SK-N-SH (cell line): Measurements from ENCODE around the gene BCO1.

Source experiments
- EP300 ChIP-seq, 2 experiments: IDR thresholded peaks; 2 replicates each; pipeline versions ENCODE4 v1.4.0 to v1.6.1; 2012; ENCODE audit warnings: borderline replicate concordance in 1 of 2, low read depth in 1 of 2, low read length in 1 of 2
- POLR2AphosphoS5 ChIP-seq: IDR thresholded peaks from 2 replicates; pipeline ENCODE4 v1.6.1; 2012; ENCODE audit warnings: low read depth, low read length
- RCOR1 ChIP-seq: fragments of 150-350 bp; IDR thresholded peaks from 2 replicates; pipeline ENCODE4 v1.6.1; 2017; ENCODE audit warnings: antibody characterized with exemption, low read length
- YY1 ChIP-seq: IDR thresholded peaks from 2 replicates; pipeline ENCODE4 v1.4.0; 2012; ENCODE audit warnings: low read depth, mild to moderate bottlenecking
- TF ChIP-seq, protein P1 (sequence below): fragments of 200-600 bp; sonication (generic); IDR thresholded peaks from 2 replicates; pipeline ENCODE4 v1.6.1; 2017; ENCODE audit warnings: antibody characterized with exemption, mild to moderate bottlenecking, moderate library complexity
- TF ChIP-seq, protein P2 (sequence below): IDR thresholded peaks from 2 replicates; pipeline ENCODE4 v1.4.0; 2012; ENCODE audit warnings: low read depth
- TF ChIP-seq, protein P3 (sequence below): IDR thresholded peaks from 2 replicates; pipeline ENCODE4; 2012
- TF ChIP-seq, protein P4 (sequence below): fragments of 150-350 bp; IDR thresholded peaks from 2 replicates; pipeline ENCODE4 v1.6.1; 2017; ENCODE audit warnings: antibody characterized with exemption, low read length, low read depth, borderline replicate concordance

DNA sequence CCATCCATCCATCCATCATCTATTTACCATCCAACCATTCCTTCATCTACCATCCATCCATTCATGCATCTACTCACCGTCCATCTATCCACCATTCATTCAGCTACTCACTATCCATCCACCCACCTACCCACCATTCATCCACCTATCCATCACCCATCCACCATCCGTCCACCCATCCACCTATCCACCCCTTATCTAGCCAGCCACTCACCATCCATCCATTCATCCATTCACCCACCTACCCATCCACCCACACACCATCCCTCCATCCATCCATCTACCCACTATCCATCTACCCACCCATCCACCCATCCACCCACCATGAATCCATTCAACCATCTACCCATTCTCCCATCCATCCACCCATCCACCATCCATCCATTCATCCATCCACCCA, 26.6 kb downstream of the BCO1 start:
- TF ChIP-seq, protein P1, sequence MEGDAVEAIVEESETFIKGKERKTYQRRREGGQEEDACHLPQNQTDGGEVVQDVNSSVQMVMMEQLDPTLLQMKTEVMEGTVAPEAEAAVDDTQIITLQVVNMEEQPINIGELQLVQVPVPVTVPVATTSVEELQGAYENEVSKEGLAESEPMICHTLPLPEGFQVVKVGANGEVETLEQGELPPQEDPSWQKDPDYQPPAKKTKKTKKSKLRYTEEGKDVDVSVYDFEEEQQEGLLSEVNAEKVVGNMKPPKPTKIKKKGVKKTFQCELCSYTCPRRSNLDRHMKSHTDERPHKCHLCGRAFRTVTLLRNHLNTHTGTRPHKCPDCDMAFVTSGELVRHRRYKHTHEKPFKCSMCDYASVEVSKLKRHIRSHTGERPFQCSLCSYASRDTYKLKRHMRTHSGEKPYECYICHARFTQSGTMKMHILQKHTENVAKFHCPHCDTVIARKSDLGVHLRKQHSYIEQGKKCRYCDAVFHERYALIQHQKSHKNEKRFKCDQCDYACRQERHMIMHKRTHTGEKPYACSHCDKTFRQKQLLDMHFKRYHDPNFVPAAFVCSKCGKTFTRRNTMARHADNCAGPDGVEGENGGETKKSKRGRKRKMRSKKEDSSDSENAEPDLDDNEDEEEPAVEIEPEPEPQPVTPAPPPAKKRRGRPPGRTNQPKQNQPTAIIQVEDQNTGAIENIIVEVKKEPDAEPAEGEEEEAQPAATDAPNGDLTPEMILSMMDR: no peak
- TF ChIP-seq EP300 (IDR thresholded peaks at IDR 0.05; ENCODE audit: borderline replicate concordance in 1 of 2, low read depth in 1 of 2, low read length in 1 of 2) (no peak), POLR2AphosphoS5 (no peak), RCOR1 (no peak), YY1 (no peak)
- TF ChIP-seq, protein P2, sequence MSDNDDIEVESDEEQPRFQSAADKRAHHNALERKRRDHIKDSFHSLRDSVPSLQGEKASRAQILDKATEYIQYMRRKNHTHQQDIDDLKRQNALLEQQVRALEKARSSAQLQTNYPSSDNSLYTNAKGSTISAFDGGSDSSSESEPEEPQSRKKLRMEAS: no peak
- TF ChIP-seq, protein P3, sequence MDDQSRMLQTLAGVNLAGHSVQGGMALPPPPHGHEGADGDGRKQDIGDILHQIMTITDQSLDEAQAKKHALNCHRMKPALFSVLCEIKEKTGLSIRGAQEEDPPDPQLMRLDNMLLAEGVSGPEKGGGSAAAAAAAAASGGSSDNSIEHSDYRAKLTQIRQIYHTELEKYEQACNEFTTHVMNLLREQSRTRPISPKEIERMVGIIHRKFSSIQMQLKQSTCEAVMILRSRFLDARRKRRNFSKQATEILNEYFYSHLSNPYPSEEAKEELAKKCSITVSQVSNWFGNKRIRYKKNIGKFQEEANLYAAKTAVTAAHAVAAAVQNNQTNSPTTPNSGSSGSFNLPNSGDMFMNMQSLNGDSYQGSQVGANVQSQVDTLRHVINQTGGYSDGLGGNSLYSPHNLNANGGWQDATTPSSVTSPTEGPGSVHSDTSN: no peak
- TF ChIP-seq, protein P4, sequence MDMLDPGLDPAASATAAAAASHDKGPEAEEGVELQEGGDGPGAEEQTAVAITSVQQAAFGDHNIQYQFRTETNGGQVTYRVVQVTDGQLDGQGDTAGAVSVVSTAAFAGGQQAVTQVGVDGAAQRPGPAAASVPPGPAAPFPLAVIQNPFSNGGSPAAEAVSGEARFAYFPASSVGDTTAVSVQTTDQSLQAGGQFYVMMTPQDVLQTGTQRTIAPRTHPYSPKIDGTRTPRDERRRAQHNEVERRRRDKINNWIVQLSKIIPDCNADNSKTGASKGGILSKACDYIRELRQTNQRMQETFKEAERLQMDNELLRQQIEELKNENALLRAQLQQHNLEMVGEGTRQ: no peak
